HG03575 (cell line): ENCODE data around the gene SPOCD1.

Experiments
- ATAC-seq: cut with Tn5 transposase; IDR thresholded peaks from one replicate; pipeline ENCODE4 v1.9.1; 2021; ENCODE audit not compliant: unreplicated experiment, insufficient number of reproducible peaks, low FRiP score; ENCODE audit errors: extremely low read depth

The SPOCD1 gene

DNA sequence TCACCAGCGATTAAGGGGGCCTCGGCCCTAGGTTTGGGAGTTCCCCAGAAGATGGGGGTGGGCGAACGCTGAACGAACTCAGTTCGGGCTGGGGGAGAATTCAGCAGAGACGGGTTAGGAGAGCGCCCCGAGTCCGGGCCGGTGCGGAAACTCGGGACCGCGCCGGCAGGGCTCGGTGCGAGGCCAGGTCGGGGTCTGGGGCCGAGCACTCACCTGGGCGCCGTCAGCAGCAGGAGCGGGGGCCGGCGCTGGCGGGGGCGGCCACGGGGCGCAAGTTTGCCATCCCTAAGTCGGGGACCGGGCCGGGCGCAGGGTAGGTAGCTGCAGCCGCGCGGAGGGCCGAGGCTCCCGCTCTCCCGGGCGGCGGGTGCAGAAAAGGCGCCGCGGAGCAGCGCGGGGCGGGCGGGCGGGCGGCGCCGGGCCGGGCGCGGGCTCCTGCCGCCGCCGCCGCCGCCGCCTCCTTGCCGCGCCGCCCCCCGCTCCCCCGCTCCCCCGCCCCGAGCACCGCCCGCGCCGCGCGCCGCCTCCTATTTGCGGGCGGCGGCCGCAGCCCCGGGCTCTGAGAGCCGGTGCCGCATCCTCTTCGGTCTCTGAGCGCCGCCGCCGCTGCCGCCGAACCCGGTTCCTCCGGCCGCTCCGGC lies 52.0 kb downstream of the SPOCD1 start:
- ATAC-seq = no peak

DNA sequence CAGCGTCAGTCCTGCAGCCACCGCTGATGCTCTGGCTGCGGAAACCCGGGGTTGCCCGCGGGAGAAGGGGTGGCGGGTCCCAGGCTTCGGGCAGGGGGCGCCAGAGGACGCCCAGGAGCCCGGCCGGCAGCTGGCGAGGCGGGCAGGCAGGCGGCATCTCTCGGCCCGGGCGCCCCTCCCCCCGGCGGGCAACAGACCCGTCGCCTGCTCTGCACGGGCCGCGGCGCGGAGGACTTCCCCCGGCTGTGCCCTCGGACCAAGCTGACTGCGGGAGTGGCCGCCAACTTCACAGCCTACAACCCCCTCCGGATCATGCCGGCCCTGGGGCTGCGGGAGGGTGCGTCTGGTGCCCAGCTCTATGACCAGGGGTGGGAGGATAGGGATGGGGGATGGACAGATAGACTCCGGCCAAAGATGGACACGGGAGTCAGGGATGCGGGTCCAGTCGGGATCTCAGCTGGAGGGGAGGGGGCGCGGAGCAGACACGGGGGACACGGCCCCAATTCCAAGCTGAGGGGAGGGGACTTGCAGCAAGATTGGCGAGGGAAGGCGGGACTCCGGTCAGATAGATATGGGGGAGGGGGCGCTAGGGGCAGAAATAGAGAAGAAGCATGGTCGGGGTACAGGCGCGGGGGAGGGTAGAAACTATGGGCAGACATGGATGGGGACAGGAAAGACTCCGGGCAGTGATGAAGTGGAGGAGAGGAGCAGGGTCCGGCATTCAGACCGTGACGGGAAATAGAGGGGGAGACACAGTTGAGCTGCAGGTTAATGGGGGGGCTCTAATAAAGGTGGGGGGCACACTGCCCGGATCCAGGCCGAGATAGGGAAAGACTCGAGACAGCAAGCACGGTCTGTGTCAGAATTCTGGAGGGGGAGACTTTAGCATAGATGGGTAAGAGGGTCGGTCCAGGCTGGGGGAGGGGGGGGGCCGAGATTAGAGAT lies 52.8 kb downstream of the SPOCD1 start:
- ATAC-seq = no peak

DNA sequence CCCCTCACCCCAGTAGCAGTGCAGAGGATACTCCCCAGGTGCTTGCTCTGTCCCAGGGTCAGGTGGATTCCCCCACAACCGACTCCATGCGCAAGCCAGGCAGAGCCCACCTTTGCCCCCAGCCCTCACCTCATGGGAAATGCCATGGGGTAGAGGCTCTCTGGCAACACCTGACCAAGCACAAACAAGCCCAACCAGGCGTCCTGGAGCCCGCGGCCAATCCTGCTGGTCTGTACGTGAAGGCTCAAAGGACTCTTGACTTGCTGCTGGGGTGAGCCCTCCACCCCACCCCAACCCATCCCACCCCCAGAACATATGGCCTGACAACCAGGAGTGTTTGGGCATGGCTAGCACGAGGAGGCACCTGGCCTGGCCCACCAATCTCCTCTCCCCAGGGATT lies 53.5 kb downstream of the SPOCD1 start:
- ATAC-seq = no peak

DNA sequence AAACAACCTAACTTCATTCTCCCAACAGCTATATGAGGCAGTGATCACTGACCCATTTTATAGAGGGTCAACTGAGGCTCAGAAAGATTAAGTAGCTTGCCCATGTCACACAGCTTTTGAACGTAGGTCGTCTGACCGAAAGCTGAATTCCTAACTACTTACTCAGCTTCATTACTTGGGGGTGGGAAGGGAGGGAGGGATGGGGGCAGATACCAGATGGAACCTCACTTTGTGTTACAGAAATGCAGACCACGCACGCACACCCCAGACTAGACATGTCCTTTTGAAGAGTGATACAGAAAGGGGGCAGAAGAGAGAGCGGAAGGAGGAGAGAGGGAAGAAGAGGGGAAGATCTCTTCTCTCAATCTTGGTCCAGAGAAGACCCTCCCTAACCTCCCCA lies 53.9 kb downstream of the SPOCD1 start:
- ATAC-seq = no peak

DNA sequence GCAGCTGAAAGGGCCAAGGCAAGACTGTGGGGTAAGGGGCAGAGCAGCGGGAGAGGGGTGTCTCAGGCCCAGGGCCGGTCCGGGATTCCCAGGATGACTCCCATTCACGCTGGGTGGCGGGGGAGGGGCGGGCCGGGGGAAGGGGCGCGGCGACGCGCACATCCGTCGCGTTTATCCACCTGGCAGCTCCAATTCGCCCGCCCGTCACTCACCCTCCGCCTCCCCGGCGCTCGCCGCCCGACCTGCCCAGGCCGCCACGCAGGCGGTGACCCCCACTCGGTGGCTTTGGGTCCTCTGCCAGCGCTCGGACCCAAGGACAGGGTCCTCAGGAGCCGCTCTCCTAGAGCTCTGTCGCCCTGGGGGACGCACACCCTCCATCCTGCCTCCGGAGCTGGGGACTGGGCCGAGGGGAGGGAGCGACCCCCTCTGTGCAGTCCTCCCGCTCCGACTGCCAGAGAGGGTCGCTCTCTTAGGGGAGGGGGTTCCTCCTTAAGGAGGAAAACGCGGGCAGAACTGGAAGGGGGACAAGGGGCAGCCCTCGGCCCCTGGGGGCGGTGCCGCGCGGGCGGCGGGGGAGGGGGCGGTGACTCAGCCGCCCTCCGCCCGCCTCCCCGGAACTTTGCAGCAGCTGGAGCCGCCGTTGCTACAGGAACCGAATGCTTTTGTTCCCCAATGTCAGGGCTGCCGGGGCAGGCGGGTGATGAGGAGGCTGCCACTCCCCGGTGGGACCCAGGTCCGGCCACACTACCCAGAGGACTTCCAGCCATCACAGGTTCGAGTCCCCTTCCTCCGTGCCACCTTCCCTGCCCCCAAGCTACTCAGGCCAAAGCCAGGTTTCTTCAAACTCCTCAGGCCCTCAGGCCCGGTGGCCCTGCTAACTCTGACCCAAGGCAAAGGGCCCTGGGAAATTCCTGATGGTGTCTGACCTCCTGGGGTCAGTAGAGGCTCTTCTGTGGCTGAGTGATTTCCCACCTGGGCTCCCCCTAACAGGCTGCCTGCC lies 55.1 kb downstream of the SPOCD1 start:
- ATAC-seq = no peak

DNA sequence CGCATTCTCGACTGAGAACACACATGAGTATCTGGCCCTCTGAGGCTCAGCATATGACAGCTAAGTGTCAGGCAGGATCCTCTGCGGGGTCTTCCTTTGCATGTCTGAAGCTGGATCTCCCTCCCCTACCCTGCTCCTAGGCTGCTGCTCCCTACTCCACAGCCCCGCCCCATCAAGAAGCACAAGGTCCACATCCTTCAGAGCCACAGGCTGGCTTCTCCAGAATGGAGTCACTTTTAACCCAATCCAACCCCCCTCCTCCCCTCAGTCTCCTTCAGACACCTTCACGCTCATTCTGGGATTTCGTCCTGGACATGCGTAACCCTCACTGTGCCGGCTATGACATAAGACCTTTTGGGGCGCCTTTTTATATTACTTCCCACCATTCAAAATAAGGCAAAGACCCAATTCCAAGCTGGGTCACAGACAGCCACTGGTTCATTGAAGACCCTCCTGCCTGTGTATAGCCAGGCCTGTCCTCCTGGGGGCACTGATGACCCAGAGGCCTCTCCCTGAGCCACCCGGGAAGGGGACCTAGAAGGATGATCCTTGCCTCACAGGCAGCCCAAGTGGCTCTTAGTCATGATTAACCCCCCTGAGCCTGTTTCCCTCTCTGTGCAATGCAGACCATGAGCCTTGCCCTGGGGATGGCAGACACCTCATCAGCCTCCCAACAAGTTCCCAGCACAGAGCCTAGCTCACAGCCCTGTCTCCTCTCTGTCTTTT lies 56.4 kb downstream of the SPOCD1 start:
- no peak for ATAC-seq

DNA sequence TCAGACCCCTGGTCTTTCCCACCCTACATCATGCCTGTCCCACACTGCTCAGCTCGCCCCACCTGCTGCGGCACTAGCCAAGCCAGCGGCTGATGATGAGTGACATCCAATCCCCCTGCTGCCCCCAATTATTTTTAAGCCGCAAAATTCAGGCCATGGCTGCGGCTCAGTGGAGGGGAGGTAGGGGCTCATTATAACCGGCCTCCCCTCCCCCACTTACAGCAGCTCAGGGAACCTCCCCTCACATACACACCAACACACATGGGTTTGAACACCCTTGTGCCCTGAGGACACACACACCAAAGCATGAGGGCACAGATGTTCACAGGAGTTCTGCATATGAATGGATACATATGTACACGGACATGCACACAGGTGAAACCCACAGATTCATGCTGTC lies 57.0 kb downstream of the SPOCD1 start:
- no peak for ATAC-seq

DNA sequence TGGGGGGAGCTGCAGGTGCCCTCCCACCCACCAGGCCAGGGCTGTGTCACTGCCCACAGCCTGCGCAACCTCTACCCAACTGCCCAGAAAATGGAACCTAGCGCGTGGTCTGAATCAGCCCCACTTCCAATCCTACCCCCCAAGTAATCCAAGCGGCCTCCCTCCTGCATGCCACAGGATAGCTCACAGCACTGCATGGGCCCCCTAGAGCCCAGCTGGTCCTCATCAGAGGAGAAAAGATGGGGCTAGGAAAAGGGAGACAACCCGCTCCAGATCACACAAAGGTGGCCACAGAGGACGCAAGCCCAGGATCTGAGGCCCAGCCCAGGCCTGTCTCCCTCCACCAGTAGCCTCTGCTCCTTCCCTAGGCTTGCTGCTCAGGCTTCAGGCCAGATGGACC lies 57.8 kb downstream of the SPOCD1 start:
- ATAC-seq = no peak

DNA sequence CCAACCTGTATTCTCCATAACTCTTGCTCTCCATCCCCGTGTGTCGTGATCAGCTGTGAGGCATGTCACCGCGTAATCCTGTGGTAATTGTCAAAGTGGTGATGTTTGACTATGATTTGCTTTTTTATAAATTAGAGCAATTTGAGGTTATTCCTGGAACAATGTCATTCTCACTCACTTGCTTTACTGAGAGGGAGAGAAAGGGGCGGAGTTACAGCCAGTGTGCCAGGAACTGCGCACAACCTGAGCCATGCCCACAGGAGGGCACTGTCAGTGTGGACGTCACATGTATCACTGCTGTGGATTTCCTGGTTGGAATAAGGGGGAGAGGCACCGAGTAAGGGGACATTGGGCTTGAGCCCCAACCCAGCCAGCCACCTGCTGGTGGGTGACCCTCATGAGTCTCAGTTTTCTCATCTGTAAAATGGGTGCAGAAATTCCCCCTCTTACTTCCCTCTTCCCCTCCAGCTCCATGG lies 58.6 kb downstream of the SPOCD1 start:
- no peak for ATAC-seq

DNA sequence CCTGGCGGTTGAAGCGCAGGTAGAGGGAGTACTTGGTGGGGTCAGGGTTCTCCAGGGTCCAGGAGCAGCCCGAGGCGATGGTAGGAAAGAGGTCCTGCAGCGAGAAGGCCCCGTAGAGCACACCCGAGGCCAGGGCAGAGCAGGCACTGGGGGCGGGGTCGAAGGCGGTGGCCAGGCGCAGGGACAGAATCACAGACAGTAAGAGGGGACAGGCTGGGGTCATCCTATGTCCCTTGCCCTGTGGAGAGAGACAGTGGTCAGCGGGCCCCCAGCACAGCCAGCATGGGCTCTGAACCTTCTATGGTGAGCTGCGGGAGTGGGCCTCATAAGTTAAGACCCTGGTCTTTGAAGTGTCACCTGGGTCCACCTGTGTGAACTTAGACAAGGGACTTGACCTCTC lies 59.2 kb downstream of the SPOCD1 start:
- ATAC-seq = no peak

DNA sequence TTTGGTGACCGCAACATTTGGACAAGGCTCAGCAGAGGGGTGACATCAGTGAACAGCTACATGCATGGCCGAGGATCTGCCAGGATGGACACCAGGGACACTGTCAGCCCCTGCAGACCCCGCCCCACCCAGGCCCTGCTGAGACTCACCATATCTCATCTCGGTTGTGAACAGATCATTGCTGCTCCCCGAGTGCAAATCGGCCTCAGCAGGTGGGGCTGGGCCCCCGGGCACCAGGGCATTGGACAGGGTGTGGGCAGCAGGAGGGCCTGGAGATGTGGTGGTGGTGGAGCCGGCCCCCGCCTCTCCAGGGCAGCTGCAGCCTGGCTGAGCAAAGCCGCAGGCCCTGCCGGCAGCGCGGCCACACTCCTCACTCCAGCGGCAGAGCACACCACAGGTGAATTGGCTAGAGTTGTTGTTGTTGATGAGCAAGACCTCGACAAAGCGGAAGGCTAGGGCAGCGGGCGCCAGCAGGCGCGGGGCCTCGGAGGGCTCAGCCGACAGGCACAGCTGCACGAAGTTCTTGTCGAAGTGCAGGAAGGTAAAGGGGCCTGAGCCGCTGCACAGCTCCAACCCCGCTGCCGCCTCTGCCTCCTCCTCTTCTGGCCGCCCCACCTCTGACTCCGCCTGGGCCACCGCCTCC lies 59.9 kb downstream of the SPOCD1 start:
- ATAC-seq = no peak

DNA sequence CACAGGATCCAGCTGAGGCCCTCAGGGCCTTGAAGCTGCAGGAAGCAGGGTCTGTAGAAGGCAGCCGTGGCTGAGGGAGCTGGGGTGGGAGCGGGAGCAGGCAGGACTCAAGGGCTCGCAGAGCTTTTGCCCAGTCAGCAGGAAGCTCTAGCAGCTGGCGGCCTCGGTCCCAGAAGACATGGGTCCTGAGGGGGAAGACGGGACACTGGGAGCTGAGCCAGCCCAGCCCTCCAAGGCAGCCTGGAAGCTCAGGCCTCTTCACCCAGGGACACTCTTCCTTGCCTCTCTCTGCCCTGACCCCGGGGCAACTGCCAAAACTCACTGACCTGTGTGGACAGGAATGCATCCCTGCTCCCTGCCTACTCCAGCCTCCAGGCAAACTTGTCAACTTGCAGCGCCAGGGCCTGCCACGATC lies 60.6 kb downstream of the SPOCD1 start:
- ATAC-seq = no peak

DNA sequence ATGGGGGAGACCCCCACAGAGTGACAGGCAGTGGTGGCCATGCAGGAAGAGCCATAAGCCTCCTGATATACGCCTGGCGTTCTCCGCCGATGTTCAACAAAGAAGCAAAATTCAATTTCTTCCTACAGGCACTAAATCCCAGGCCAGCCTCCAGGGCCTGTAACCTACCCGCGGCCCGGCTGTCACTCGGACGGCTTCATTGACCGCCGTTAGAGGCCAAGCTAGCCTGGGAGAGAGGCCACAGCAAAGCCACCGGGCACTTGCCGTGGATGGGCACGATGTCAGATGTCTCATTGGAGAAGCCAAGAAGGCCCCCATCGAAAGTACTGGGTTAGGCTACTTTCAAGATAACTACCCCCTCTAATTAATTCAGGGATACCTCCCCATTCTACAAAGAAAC lies 61.4 kb downstream of the SPOCD1 start:
- ATAC-seq = no peak

DNA sequence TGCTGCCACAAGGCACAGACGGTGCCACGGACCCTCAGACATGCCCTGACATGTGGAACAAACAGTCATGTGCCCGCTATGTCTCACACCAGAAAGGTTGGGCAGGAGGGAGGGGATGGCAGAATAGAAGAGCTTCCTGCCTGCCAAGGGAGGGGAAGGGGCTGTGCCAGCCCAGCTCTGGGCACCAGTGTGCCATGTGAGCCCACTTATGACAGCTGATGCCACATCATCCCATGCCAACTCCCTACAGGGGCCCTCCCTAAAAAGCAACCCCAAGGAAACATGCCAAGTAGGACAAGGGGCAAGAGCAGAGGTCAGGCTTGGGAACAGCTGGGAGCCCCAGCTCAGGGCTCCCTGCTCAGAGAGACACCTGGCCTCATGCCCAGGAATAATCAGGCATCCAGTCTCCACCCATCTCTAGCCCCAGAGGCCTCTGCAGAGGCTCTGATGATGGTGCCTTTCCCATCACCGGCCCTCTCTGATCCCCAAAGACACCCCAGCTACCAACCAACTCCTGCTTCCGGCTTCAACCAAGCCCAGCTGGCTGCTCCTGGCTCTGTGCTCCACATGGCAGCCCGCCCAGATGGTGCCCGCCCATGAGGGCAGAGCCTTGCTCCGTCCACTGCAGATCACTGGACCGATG lies 62.0 kb downstream of the SPOCD1 start:
- ATAC-seq = no peak

DNA sequence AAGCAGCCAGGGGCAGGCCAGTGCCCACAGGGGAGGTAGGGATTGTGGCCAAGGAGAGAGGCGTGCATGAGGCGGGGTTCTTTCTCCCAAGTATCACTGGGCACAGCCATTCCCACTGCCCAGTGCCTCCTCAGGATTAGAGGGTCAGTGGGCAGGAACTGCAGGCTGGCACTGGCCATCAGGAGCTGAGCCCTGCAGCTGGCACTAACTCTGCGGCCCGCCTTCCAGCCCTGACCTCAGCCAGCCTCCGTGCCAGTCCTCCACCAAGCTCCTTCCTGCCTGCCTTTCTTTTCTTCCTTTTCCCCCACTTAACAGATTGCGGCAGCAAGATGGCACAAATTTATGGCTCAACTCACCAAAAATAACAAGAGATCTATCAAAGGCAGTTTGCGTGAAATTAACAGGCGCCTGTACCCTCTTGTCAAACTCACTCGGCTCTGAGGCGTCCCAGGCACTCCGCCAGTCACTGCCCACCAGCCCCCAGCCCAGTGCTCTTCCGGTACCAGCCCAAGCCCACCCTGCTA lies 62.8 kb downstream of the SPOCD1 start:
- ATAC-seq = no peak

DNA sequence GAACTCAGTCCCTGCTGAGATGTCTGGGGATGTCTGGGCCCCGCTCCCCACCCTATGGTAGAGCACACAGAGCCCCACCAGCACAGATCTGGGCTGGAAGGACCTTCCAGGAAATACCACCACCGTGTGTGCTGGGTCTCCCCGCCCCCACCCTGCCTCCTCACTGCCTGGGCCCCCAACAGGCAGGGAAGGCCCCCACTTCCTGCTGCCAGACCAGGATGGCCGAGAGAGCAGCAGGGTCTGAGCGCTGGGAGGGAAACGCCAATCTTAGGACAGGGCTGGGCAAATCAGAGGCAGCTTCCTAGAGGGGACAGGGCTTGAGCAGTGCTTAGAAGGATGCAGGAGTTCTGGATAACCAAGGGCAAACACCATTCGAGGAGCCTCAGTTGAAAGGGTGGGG lies 63.6 kb downstream of the SPOCD1 start:
- no peak for ATAC-seq

DNA sequence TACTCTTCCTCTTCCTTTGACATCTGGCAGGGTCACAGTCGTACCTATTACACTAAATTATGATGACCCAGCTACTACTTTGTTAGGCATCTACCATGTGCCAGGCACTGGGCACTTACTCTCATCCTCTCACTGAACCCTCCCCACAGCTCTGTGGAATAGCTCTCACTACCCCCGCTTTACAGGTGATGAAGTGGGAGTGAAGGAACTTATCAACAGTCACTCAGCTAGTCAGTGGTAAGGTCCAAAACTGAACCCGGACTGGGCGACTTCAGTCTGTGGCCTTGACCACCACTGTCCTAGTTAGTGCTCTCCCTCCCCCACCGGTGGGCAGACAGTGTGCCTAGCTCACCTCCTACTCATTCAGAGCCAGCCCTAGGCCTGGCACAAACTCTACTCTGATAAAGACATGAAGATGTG lies 64.0 kb downstream of the SPOCD1 start:
- ATAC-seq = no peak
